CD8-positive, alpha-beta memory T cell (primary cell): ENCODE results near the gene VSTM5. TPM values are rescaled to one million over a fixed set of nuclear protein-coding genes. Genes with fewer than 3 reads are reported as not detected.

ENCODE experiments used
- polyA plus RNA-seq: library from polyadenylated mRNA; unstranded; fragments of 300-500 nt; fragmentation: Illumina TruSeq; gene quantifications from one replicate; pipeline ENCODE4 v1.2.3, GENCODE V29; 2021
- total RNA-seq, 2 experiments: library from RNA; stranded (reverse); gene quantifications; one replicate each; pipeline ENCODE4 v1.2.3, GENCODE V29; 2021

VSTM5 gene
- total and polyA plus RNA-seq, 3 experiments from 2014 or later, result not detected

Other genes with a start within 250 kb of the VSTM5 start
- 10 to 100 TPM; 20.4 to 23.8 TPM for gene CEP295, start 188.9 kb downstream of the VSTM5 start, total RNA-seq
- gene CEP295, start 188.9 kb downstream of the VSTM5 start, polyA plus RNA-seq, result 1.8 TPM
- 100 to 1,000 TPM; 249 to 265 TPM for gene TAF1D, start 109.1 kb downstream of the VSTM5 start, total RNA-seq
- gene TAF1D, start 109.1 kb downstream of the VSTM5 start, polyA plus RNA-seq, result 18.0 TPM
- gene C11orf54, start 108.9 kb downstream of the VSTM5 start, total RNA-seq, result 10 to 100 TPM; 14.9 to 16.8 TPM
- 18.6 TPM for gene C11orf54, start 108.9 kb downstream of the VSTM5 start, polyA plus RNA-seq
- gene MED17, start 66.3 kb downstream of the VSTM5 start, total RNA-seq, result 10 to 100 TPM; 39.4 to 42.8 TPM
- 25.1 TPM for gene MED17, start 66.3 kb downstream of the VSTM5 start, polyA plus RNA-seq
- not detected for gene HEPHL1, start 170.7 kb upstream of the VSTM5 start, total RNA-seq
- gene HEPHL1, start 170.7 kb upstream of the VSTM5 start, polyA plus RNA-seq, result not detected